IPS-18c (cell line): Measurements from ENCODE around the gene SLC9A9.

ENCODE experiments used
- H3K4me3 ChIP-seq: 2 replicates; pipeline ENCODE4 v1.7.0; 2013; ENCODE audit warnings: low read depth, mild to moderate bottlenecking, low read length, moderate library complexity; ENCODE audit not compliant: insufficient read depth
- H3K9me3 ChIP-seq: one replicate; pipeline ENCODE4 v1.6.1; 2013; ENCODE audit warnings: mild to moderate bottlenecking, low read length, moderate library complexity; ENCODE audit not compliant: control insufficient read depth, insufficient read depth

The SLC9A9 gene

DNA sequence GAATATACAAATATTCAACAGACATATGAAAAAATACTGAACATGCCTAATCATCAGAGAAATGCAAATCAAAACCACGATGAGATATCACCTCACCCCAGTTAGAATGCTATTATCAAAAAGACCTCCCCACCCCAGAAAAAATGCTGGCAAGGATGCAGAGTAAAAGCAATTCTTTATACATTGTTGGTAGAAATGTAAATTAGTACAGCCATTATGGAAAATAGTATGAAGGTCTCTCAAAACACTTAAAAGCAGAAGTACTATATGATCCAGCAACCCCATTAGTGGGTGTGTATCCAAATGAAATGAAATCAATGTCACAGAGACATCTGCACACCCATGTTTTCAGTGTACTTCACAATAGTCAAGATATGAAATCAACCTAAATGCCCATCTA, 420.0 kb downstream of the SLC9A9 start:
- Histone ChIP-seq H3K9me3 (no peaks in the 10 kb centered on the region), H3K4me3 (no peak overlapping the region)

GRCh38 chr3:143427631-143428030, 420.6 kb downstream of the SLC9A9 start:
- H3K4me3 ChIP-seq, result no peak overlapping the region

GRCh38 chr3:143424874-143425273, 423.4 kb downstream of the SLC9A9 start:
- Histone ChIP-seq H3K9me3 (no peaks in the 10 kb centered on the region), H3K4me3 (no peak overlapping the region)

More at GRCh38 chr3:143427631-143428030, 420.6 kb downstream of the SLC9A9 start:
- H3K9me3 ChIP-seq, result no peaks in the 10 kb centered on the region

DNA sequence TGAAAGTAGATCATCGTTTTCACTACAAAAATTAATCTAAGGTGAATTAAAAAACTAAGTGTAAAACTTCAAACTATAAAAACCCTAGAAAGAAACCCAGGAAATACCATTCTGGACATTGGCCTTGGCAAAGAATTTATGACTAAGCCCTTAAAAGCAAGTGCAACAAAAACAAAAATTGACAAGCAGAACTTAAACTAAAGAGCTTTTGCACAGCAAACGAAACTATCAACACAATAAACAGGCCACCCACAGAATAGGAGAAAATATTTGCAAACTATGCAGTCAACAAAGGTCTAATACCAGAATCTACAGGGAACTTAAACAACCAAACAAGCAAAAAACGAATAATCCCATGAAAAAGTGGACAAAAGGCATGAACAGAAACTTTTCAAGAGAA, 426.7 kb downstream of the SLC9A9 start:
- H3K4me3 ChIP-seq, result no peak overlapping the region
- H3K9me3 ChIP-seq, result no peaks in the 10 kb centered on the region

- H3K9me3 ChIP-seq, result no peaks in the 10 kb centered on the region
Observed at GRCh38 chr3:143419611-143420010, 428.7 kb downstream of the SLC9A9 start.

GRCh38 chr3:143418391-143418790, 429.9 kb downstream of the SLC9A9 start:
- H3K4me3 ChIP-seq, result no peak overlapping the region
- no peaks in the 10 kb centered on the region for H3K9me3 ChIP-seq

More at GRCh38 chr3:143419611-143420010, 428.7 kb downstream of the SLC9A9 start:
- H3K4me3 ChIP-seq, result no peak overlapping the region

GRCh38 chr3:143416229-143416628, 432.0 kb downstream of the SLC9A9 start:
- Histone ChIP-seq H3K4me3 (no peak overlapping the region), H3K9me3 (no peaks in the 10 kb centered on the region)

GRCh38 chr3:143414571-143415253, 433.6 kb downstream of the SLC9A9 start:
- Histone ChIP-seq H3K4me3 (no peak overlapping the region), H3K9me3 (no peaks in the 10 kb centered on the region)

DNA sequence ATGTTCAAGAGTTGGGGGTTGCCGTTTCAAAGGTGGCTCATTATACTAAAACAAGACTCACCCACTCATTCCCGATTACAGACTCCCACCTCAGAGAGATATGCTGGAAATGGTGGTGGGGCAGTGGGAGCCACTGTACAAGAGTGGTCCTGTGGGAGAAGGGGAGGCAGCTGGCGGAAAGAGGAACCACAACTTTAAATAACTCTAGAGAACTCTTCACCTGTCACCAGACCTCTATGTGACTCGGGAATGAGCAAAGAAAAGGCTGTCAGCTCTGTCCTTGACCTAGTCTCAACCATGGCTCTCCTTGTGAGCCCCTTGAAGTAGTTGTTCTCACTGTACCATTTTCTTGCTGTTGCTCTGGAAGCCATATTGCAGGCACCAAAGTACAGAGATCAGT, 434.9 kb downstream of the SLC9A9 start:
- no peak overlapping the region for H3K4me3 ChIP-seq
- H3K9me3 ChIP-seq, result no peaks in the 10 kb centered on the region

DNA sequence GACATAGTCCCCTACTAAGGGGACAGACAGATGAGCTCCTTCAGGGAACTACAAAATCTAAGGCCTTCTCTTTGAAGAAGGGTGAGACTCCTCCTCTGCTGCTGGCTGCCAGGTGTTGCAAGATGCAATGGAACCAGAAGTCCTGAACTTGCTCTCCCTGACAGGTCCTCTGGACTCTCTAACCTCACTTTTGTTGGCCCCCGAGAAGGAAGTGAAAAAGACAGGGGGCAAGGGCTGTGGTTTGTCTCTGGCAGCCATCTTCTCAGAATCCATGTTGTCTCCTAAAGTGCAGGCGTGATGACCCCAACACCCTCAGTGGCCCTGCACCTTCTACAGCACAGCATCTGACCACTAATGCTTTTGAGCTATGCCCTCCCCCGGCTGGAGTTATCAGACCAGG, 436.2 kb downstream of the SLC9A9 start:
- Histone ChIP-seq H3K9me3 (no peaks in the 10 kb centered on the region), H3K4me3 (no peak overlapping the region)

DNA sequence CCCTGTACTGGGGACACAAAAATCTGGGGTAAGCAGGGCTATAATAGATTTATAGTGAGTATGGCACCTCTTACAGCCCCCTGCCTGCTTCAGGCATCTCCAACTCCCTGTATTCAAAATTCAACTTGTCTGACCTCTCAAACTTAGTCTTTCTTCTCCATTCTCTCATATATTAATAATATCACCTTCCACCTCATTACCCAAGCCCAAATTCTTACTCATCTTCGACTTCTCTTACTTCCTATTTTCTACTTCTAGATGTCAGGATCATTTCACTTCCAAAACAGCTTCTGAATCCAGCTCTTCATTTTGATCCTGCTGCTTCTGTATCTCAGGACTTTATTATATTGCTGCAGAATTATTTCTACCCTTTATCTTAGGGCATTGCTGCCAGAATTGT, 438.0 kb downstream of the SLC9A9 start:
- Histone ChIP-seq H3K9me3 (no peaks in the 10 kb centered on the region), H3K4me3 (no peak overlapping the region)

- Histone ChIP-seq H3K4me3 (no peak overlapping the region), H3K9me3 (no peaks in the 10 kb centered on the region)
Observed at GRCh38 chr3:143408771-143409170, 439.5 kb downstream of the SLC9A9 start.

DNA sequence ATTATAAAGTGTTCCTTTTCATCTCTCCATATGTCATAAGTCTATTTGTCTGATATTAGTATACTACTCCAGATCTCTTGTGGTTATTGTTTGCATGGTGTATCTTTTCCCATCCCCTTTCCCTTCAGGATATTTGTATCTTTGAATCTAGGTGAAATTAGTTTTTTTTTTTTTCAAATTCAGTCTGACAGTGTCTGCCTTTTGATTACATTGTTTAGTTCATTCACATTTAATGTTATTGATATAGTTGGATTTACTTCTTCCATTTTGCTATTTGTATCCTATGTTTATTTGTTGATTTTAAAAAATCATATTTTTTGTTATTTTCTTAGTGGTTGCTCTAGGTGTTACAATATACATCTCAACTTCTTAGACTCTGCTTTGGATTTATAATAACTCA, 445.7 kb downstream of the SLC9A9 start:
- Histone ChIP-seq H3K9me3 (no peaks in the 10 kb centered on the region), H3K4me3 (no peak overlapping the region)

DNA sequence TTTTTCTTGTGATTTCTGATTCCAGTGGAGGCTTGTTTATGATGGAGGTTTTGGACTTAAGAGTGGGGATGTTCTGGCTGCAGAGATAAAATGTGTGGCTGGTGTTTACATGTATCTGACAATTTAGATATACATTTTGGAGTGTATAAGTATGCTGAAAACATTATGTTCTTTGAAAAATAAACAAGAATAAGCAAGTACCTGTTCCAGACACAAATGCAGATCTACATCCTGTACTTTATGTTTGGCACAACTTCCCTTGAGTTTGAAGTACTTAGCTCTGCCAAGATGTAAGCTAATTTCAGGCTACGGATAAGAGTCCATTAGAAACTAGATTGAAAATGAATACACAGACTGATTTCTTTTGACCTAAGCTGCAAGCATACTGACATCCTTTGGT, 451.5 kb downstream of the SLC9A9 start:
- Histone ChIP-seq H3K9me3 (no peaks in the 10 kb centered on the region), H3K4me3 (no peak overlapping the region)

DNA sequence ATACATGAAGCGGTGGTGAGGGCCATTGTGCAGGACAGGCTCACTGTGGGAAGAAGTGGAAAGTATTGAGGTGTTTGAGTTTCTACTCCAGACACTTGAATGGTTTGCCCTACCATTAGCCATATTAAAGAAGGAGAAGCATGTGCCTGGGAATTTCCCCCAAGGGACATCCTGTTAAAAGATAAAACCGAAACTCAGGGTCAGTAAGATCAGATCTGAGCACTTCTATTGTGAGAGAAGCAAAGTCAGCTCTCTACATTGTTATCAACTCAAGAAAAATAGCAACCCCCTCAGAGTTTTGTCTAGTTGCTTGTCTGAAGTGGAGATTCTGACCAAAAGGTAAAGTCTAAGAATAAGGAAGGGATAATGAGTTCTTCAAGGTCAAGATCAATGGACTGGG, 458.9 kb downstream of the SLC9A9 start:
- Histone ChIP-seq H3K9me3 (peaks cover 8% of the 10 kb centered on the region), H3K4me3 (no peak overlapping the region)

DNA sequence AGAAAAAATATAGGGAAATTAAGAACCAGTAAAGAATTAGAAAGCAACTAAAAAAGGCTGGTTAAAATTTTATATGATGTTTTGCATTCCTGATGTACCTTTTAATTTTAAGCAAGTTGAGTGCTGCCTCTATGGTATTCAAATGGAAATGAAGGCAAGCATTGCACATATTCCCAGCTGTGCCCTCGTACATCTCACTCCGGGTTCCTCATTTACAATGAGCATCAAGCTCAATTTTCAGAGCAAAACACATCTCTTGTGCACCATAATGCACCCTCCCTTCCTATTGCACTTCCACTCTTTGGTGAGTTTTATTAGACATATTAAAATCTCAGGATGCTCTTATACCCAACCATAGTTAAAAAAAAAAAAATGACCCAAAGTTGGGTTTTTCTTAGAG, 460.8 kb downstream of the SLC9A9 start:
- H3K4me3 ChIP-seq, result no peak overlapping the region
- H3K9me3 ChIP-seq, result peaks cover 8% of the 10 kb centered on the region

DNA sequence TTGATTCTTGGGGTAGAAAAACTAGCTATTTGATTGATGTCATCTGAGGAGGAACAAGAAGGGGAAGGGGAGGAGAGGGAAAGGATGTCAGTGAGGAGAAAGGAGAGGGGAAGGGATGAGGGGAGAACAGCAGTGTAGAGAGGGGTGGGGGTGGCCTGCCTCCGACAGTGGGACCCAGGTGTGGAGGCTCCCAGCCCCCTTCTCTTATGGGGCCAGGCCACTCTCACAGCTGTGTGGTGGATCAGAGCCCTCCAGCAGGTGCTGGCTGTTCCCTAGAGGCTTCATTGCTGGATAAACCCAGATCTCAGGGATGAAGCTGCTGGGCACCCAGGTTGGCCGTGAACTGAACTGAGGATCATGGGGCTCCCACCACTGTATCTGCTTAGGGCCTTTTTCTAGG, 464.2 kb downstream of the SLC9A9 start:
- H3K9me3 ChIP-seq, result no peaks in the 10 kb centered on the region
- H3K4me3 ChIP-seq, result no peak overlapping the region

DNA sequence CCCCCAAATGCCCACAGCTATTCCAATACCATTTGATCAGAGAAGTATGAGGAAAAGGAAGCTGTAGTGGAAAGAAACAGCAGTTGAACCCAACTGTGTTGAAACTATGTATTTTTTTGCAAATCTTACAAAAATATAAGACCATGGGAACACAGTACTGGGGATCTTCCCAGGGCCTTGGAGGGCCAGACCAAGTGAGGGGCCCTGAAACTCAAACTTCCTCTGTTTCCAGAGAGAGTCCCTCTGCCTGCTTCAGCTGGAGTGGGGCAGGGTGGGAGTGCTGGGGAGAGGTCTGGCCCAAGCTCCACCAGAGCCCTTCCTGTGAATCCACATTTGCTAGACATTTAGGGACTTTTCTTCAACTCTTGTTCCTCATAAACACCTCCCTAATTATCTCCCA, 464.8 kb downstream of the SLC9A9 start:
- no peaks in the 10 kb centered on the region for H3K9me3 ChIP-seq

GRCh38 chr3:143382816-143383215, 465.5 kb downstream of the SLC9A9 start:
- Histone ChIP-seq H3K4me3 (no peak overlapping the region), H3K9me3 (no peaks in the 10 kb centered on the region)

More for the DNA sequence above, 464.8 kb downstream of the SLC9A9 start:
- no peak overlapping the region for H3K4me3 ChIP-seq
